ENCODE results near the gene CDH4.

Gene CDH4

GRCh38 chr20:61949363-61949713 lies 697.3 kb downstream of the CDH4 start:
- no peak for DNase-seq

DNA sequence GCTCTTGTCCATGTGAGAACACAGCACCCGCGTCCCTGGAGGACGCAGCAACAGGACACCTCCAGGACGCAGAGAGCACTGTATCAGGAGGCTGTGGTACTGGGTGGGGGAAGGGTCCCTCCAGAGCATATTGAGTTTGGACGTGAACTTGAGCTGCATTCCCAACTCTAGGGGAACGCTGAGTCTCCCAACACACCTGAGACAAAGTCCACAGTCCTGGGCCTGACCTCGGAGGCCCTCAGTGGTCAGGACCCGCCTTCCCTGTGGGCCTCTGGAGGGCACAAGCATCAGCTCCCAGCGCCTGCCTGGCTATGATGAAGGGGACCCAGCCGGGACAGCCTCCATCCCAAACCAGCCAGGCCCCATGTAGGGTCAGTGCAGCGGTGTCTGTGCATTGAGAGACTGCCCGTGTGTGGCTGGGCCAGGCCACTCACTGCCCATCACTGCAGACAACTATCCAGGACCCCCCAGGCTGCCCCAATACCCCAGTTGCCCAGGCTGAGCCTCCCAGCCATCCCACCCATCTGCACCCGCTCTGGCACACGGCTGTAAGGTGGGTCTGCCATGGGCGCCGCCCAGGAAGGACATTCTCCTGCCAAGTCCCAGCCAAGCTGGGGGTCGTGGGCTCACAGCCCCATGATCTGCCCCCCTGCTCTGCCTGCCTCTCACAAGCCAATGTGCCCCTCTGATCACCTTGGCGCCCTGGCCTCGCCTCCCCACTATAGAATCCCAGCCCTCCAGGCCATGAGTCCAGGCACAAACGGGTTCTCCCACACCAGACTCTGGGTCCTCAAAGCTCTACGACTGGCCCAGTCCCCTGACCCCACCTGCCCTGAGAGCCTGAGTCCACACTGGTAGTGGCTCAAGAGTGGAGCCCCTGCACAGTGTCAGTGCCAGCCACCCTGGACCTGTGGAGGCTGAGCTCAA lies 697.9 kb downstream of the CDH4 start:
- no peak for DNase-seq

DNA sequence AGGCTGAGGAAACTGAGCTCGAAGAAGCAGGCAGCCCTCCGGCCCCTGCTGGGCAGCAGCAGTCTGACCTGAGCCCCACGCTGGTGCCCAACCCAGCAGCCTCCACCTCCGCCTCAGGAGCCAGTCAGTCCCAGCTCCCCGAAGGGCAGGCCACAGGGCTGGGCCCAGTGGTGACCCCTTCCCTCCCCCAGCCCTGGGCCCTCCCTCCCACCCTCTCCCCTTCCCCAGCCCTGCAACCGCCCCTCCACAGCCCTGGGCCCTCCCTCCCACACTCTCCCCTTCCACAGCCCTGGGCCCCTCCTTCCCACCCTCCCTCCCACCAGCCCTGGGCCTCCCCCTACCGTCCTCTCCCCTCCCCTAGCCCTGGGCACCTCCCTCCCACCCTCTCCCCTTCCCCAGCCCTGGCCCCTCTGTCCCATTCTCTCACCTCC lies 698.6 kb downstream of the CDH4 start:
- no peak for DNase-seq

DNA sequence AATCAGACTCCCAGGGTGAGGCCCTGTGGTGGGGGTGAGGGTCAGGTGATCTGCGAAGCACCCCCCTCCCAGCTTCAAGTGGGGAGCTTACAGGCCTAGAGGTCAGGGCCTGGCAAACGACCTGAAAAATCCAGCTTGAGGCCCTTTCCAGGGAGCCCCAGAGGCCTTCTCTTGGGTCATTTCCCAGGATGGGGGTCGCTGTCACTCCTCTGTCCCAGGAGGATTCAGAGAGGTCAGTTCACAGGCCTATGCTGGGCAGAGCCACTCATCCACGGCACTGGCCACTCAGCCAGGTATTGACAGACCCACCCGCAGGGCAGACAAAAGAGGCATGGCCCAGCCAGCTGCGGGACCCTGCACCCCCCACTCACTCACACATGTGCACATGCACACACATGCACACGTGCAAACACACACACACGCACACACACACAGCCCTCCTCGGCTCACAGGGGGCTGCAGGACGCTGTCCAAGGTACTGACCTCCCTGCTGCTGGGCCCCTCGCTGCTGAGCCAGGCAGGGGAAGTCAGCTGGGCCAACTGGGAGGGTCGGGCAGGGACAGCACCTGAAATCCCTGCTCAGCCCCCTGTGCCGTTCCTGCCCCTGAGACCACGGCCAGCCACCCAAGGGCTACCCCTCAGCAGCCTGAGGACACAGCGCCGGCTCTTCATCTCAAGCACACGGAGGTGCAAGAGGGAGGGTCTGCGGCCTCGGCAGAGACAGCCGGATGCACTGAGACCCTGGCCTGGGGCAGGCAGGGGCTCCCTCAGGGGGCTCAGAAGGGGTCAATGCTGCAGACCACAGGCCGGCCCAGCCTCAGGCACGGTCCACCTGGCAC lies 699.9 kb downstream of the CDH4 start:
- no peak for DNase-seq

- no peak for DNase-seq
Observed at GRCh38 chr20:61953037-61954021, 701.3 kb downstream of the CDH4 start.

- DNase-seq, result no peak
Observed at GRCh38 chr20:61954276-61955021, 702.4 kb downstream of the CDH4 start.

- no peak for DNase-seq
Observed at GRCh38 chr20:61955668-61956395, 703.8 kb downstream of the CDH4 start.

GRCh38 chr20:61956396-61957342 lies 704.6 kb downstream of the CDH4 start:
- no peak for DNase-seq

DNA sequence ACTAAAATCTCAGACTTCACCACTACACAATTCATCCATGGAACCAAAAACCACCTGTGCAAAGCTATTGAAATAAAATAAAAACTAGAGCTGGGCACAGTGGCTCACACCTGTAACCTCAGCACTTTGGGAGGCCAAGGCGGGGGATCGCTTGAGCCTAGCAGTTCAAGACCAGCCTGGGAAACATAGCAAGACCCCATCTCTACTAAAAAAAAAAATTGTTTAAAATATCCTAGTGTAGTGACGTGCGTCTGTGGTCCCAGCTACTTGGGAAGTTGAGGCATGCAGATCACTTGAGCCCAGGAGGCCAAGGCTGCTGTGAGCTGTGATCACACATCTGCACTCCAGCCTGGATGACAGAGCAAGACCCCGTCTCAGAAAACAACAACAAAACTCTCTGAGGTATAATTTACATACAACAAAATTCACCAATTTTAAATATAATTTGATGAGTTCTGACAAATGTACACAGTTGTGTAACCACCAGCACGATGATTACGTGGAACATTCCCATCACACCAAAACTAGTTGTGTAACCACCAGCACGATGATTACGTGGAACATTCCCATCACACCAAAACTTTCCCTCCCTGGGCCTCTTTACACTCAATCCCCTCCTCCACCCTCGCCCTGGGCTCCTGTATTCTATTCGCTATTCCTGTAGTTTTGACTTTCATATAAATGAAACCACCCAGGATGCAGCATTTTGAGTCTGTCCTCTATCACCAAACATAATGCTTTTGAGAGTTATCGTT lies 706.1 kb downstream of the CDH4 start:
- DNase-seq, result no peak

GRCh38 chr20:61958773-61959700 lies 707.0 kb downstream of the CDH4 start:
- peak in 1 of 51 donors; percentile 55 for DNase-seq

DNA sequence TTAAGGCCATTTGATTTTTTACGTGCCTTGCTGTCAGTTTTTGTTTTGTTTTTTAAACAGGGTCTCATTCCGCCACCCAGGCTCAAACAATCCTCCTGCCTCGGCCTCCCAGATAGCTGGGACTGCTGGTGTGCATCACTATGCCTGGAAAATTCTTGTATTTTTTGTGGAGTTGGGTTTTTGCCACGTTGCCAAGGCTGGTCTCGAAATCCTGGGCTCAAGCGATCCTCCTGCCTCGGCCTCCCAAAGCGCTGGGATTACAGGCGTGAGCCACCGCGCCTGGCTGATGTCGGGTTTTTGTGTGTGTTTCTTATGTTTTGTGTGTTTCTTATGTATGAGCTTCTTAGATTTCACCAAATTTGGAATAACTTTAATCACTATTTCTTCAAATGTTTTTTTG lies 708.8 kb downstream of the CDH4 start:
- no peak for DNase-seq

DNA sequence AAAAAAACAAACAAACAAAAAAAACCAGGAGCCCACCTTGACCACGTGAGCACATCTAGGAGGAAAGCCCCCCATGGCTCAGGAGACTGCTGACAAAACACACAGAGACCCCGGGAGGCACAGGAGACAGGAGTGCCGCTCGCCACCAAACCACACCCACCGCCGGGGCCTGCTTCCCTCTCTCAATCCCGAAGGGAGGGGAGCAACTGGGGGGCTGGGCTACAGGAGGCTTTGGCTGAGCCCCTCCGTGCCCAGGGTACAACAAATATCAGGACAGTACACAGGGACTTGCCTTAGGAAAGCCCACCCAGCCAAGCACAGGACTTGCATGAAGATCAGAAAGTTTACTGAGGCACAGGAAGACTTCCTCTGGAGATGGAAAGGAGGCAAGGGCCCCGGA lies 711.1 kb downstream of the CDH4 start:
- no peak for DNase-seq

DNA sequence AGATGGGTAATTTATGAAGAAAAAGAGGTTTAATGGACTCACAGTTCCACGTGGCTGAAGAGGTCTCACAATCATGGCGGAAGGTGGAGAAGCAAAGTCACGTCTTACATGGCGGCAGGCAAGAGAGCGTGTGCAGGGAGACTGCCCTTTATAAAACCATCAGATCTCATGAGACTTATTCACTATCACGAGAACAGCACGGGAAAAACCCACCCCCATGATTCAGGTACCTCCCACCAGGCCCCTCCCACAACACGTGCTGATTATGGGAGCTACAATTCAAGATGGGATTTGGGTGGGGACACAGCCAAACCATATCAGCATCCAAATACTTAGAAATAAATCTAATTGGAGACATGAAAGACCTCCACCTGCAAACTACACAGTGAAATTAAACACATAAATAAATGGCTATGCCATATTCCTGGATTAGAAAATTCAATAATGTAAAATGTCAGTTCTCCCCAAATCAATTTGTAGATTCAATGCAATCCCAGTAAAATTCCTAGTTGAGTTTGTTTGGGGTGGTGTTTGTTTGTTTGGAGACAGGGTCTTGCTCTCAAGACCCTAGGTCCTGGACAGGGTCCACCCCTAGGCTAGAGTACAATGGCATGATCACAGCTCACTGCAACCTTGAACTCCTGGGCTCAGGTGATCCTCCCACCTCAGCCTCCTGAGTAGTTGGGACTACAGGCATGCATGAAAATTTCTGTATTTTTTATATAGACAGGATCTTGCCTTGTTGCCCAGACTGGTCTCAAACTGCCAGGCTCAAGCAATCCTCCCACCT lies 712.0 kb downstream of the CDH4 start:
- DNase-seq, result no peak

- no peak for DNase-seq
Observed at GRCh38 chr20:61964675-61965605, 712.9 kb downstream of the CDH4 start.
